SHP77 treated with DMSO at 0.1 percent for 48 hours (cell line): ENCODE data around the gene ARHGEF10L.
A peak's percentile ranks its signal among the peaks of the same experiment; 100 is the strongest.

ENCODE experiments used
- DNase-seq: peaks from one replicate; lab custom pipeline; 2025; lab: John Stamatoyannopoulos, UW

Gene ARHGEF10L

DNA sequence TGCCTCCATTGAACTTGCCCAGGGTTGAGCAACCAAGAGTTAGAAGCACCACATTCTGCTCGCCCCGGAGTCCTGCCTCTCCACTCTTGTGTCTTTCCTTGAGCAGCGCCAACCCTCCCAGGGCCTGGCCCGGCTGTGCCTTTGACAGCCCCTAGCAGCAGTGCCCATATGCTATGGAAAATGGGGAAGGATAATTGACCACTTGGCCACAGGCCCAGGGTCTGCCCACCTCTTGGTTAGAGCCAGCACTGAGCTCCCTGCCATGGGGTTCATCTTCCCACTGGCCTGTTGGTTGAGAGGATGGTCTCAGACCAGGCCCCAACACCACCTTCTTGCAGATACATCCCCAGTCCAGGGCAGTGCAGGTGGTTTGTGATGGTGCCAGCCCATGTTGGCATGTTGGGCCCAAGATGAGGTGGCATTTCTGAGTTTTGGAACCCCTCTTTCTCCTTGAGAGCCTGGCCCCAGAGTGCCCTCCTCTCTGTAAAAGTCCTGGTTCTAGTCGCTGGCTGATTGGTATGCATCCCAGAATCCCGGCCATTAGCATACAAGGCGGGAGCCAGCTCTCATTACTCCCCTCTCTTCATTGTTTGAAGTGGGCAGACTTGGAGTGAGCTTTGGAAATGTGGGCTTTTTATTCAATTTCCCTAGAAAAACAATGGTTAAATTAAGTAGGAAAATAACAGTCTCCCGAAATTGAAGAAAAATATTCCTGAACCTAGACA, 7.6 kb downstream of the ARHGEF10L start:
- DNase-seq = no peak

DNA sequence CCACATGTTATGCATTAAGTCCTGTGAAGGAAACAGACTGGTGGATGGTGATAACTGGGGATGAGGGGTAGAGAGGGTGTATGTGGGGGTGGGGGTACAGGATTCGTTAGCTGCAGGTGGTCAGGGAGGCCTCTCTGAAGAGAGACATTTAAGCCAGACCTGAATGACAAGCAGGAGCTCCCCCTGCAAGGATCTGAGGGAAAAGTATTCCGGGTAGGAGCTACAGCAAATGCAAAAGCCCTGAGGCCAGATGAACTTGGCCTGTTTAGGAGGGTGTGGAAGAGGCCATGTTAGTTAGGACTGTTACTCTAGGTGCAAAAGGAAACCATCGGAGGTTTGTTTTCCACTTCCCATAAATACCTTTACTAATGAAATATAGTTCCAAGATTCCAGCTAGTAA, 9.9 kb downstream of the ARHGEF10L start:
- no peak for DNase-seq

DNA sequence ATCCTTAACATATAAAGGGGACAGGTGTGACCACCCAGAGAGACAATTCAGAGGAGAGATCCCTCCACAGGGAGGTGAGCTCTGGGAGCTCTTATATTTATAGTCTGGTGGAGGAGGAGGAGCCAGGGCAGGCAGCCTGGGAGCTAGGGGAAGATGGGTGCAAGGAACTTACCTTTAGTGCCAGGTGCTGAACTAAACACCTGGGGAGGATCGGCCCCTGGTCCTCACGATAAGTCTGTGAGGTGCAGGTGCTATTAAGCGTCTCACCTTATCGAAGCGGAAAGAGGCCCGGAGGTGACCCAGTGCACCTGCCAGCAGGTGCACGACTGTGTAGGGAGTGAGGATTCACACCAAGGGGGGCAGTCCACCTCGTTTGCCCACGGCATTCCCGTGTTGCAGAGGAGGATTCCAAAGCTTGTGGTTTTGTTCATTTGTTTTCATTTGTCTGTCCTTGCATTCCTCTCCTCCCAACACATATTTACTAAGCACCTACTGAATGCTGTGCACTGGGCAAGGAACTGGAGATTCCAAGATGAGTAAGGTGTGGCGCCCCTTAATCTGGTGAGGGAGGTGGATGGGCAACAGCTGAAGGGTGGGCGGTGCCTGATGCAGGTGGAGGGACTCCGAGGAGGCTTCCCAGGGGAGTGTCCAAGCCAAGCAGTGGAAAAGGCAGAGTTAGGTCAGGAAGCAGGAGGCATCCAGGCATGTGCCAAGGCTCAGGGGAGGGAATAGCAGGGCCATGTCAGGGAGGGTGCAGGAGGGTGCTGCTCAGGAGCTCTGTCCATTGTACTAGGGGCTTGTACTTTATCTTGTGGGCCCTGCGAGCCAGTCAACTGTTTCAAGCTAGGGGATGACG, 11.5 kb downstream of the ARHGEF10L start:
- no peak for DNase-seq

DNA sequence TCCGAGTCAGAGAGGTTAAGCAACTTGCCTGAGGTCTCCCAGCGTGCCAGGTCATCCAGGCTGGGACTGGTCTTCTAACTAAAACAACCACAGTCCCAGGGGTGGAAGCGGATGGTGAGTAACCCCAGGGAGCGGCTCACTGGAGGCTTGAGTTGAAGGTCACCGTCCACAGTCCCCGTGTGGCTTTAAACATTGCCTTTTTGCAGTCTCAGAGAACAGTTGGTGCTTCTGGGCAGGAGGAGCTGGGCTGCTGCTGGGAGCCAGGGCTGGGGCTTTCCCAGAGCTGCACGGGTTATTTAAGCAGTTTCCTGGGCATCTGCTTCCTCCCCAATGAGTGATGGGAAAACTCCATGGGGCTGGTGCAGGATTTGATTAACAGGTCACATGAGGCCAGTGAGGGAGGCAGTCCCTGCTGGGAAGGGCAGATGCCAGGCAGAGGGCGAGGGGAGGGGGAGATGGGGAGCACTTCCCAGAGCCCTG, 12.3 kb downstream of the ARHGEF10L start:
- peak; percentile 30 for DNase-seq

DNA sequence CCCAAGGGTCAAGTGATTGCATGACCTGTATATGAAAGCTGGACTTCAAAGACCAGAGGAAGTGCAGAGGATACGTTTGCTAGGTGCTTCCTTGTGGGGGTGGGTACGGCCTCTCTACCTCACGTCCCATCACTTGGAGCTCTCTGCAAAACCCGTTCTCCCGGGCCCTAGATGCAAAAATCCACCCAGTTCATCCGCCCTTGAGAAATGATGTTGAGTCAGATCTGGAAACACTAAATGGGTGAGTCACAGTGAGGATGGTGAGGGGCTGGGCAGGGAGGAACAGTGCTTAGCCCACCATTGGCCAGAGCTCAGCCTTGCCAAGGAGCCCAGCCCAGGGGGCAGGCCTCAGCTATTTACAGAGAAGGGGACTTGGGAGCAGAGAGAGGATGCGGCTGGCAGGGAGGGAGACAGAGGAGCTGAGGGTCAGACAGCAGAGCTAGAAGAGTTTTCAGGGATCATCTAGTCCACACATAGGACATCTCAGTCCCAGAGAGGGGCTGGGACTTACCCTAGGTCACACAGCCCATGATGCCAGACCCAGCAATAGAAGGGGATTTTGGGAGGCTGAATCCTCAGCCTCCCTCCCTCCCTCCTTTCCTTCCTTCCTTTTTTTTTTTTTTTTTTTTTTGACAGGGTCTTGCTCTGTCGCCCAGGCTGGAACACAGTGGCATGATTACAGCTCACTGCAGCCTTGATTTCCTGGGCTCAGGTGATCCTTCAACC, 14.6 kb downstream of the ARHGEF10L start:
- no peak for DNase-seq

DNA sequence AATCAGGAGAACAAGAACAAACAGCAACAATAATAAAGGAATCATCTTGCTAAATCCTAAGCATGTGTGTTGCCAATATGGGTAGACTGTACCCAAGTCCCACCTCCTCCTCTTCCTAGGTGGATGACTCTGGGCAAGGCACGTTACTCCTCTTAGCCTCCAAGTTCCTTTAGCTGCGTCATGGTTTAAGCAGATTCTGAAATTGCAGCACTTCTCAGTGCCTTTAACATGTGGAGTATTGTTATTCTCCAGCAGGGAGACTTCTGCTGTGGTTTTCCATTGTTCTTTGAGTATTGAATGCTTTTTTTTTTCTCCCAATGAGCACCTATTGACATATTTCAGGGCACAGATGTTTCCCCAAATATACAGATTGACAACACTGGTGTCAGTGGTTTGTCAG, 15.5 kb downstream of the ARHGEF10L start:
- no peak for DNase-seq

DNA sequence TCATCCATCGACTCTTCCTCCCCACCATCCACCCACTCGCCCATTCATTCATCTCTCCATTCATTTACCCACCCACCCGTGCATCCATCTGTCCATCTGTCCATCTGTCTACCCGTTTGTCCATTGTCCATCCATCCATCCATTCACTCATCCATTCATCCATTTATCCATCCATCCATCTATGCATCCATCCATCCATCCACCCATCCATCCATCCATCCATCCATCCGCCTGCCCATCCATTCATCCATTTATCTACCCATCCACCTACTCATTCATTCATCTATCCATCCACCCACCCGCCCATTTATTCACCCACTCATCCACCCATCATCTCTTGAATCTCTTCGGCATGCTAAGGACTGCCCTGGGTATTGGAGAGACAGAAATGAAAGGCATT, 18.5 kb downstream of the ARHGEF10L start:
- no peak for DNase-seq

DNA sequence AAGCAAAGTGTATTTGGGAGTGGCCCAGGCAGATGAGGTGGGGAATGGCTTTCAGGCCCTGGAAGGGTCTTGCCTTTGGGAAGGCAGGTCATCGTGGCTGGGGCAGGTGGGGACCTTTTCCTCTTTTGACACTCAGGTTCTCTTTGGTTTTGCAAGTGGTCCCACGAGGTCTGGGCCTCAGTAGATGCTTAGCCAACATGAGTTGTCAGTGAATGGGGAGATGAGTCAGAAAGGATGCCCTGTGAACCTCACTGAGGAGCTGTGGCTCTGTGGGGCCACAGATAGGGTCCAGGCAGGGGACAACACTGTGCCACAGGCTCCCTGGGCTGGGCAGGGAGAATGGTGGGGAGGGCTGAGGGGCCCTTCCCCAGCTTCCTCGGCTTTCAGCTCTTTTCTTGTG, 19.0 kb downstream of the ARHGEF10L start:
- DNase-seq = no peak

DNA sequence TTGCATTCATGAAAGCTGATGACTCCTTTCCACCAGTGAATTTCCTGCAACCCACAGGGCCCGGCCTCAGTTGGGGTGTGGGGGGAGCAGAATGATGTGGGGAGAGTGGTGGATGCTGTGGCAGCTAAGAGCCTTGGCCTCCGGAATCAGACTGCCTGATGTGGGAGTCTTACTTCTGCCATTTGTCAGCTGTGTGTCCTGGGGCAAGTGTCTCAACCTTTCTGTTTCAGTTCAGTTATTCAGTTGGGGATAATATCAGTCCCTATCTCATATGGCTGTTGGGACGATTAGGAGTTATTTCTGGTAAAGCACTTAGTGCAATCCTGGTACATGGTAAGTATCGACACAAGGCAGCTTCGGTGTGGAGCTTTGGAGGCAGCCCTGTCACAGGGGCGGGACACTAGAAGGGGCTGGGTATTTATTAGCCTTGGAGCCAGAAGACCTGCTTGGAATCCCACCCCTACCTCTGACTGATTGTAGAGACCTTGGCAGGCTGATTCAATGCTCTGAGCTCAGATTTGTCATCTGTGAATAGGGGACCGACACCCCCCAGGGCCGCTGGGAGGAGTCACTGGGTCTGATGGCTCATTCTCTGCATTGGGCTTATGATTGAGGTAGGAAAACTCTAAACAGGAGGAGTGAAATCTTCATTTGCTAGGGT, 19.6 kb downstream of the ARHGEF10L start:
- no peak for DNase-seq

DNA sequence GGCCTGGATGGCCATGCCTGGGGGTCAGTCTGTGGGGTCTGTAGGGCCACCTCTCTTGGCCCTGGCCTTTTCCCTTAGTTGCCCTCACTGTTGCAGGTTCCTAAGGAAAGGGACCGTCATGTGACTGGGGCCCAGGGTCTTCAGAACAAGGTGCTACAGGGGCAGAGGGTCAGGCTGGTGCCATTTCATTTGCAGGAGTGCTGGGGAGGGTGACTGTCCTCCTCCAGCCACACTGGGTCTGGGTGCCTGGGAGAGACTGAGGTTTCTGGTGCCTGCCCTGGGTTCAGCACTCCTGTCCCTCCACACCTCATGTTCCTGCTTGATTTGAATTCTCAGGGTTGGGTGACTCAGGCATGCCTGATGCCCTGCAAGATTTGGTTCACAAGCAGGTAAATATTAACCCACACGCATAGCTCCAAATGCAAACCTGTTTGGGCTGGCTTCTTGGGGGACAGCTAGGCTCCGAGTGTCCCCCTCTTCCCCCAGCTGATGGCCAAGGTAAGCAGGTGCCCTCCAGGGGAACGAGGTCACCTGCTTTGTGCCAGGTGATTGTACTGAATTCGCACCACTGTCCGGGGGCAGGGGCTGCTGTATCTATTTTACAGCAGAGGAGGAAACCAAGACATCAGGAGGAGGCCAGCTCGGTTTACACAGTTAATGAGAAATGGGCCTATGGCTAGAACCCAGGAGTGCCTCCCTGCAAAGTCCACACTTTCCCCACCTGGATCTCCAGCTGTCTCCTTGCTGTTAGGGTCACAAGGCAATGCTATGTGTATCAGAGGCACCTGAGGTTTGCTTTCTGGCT, 20.3 kb downstream of the ARHGEF10L start:
- no peak for DNase-seq

DNA sequence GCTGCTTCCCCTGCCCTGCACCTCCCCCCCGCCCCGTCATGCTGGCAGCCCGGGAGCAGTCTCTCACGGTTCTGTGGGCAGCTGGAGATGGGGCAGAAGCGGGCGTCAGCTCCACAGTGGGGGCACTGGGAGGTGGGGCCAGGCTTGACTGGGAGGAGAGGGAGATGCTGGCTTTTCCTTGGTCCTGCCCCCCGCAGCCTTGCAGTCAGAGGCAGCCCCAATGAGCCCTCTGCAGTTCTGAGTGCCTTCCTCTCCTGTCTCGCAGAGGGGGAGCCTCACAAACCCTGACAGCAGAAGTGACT, 21.7 kb downstream of the ARHGEF10L start:
- no peak for DNase-seq

DNA sequence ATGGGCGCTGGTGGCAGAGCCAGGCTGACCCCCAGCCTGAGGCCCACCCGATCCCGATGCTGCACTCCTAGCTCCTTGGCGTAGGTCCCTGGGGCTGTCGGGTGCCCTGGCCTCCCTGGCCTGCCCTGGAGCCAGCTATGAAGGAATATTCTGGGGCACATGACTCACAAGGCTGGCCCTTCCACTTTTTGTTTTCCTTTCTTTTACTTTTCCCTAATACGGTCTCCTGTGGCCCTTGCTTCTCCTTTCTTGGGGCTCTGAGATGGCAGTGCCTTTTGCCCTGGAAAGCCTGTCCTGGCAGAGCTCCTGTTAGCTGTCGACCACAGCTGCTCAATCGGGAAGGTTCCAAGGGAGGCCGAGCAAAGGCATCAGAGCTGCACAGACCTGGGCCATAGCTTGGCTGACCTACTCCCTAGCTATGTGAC, 22.1 kb downstream of the ARHGEF10L start:
- no peak for DNase-seq

DNA sequence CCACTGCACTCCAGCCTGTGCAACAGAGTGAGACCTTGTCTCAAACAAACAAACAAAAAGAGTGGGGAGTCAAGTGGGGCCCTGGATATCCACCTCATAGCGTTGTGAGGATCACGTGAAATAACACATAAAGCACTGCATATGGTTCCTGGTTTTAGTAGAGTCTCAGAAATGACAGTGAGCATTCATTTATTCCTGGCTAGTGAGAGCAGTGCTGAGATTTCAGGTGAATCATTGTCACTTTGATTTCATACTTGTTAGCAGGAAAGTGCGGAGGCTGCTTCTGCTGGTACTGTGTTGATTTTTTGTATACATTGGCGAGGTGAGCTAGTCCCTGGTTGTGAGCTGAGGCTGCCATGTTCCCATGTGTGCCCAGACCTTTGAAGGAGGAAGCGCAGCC, 22.9 kb downstream of the ARHGEF10L start:
- no peak for DNase-seq

DNA sequence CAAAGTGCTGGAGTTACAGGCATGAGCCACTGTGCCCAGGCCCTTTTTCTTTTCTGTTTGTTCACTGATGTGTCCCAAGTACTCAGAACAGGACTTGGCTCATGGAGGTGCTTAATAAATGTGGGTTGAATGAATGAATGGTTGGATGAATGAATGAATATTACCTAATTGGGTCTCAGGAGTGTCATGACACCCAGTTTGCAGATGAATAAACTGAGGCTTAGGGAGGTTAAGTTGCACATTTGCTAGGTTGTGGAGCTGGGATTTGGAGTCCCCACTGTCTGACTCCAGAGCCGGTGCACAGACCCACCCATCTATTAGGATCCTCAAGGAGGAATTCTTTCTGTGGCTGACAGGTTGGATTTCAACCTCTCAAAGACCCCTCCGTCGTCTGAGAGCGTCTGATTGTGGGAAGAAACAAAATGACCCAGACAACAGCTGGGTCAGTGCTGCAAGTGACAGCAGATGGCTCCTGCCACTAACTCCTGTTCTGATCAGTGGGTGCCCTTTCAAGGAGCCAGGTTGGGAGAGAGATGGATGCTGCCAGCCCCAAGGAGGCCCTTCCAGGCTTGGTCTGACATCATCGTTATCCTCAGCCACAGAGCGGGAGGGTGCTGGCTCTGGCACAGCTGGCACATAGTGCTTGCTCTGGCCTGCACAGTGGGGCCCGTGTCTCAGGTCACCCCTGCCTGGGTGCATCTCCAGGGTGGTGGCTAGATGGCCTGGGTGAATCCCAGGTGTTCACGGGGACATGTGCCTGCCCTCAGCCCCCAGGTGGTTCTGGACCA, 24.2 kb downstream of the ARHGEF10L start:
- no peak for DNase-seq

DNA sequence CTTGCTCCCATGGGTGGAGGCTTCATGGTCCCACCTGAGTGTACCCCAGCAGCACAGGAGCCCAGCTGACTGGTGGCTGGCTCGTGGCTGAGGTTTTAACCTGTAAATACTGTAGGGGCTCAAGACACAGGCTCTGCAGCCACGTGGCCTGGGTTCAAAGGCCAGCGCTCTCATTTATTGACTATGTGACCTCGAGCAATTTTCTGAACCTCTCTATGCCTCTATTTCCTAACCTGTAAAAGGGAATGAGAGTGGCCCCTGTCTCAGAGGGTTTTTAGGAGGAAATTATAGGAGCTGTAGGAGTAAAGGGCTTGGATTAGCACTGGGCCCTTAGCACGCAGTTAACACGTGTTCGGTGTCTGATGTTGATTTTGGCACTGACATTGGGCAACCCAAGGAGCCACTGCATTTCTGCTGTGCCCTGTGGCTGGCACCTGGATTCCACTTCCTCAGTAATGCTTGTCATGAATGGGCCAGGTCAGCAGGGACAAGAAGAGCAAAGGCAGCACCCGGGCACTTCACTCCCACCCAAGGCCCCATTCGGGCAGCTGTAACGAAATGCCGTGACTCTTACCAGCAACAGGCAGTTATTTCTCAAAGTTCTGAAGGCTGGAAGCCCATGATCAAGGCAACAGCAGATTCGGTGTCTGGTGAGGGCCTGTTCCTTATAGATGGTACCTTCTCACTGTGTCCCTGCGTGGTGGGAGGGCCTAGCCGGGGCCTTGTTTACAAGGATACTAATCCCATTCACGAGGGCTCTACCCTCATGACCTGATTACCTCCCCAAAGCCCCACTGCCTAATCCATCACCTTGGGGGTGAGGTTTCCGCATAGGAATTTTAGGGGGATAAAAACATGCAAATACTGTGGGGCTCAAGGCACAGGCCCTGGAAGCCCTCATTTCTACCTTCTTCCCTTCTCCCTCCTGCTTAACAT, 25.2 kb downstream of the ARHGEF10L start:
- peak; percentile 20 for DNase-seq

DNA sequence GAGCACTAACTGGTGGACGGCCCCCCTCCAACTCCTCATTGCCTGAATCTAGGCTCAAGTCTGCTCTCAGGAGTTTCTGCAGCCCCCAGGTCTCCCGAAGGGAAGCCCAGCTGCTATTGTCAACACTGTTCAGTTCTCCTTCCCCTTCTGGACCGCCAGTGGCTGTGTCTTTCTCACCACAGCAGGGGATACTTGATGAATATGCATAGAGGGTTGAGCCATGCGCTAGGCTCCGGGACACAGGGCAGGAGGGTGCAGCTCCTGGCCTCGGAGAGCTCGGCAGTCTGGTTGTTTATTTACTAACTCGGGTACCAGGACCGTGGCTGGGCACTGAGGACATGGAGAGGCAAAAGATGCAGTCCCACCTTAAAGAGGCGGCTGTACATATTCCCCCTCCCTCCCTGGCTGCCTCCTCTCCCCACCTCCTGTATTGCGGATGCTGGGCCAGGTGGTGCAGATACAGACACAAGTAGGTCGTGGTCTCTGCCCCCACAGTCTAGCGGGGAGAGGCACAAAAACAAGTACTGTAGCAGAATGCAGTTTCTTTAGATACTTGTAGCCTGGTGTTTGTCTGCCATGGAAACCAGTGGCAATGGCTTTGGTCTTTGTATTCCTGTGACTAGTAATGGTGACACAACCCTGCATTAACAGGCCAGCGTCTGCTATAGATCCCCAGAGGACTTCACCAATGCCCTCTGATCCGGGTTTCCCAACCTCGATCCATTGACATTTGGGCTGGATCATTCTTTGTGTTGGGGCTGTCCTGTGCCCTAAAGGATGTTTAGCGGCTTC, 26.2 kb downstream of the ARHGEF10L start:
- DNase-seq = no peak

DNA sequence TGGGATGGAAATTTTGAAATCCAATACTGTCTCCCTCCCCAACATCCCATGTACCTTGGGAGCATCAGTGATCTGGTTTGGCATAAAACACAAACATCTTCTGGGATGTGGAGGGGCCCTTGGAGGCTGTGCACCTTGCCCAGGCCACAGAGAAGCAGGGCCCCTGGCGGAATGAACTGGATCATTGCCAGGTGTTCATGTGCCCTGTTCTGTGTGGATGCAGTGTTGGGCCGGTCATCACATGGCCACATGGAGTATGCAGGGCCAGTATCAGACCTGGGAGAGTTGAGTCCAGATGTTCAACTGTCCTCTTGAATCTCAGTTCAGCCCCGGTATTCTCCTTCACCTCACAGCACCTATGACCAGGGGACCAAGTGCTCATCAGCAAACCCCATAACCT, 26.9 kb downstream of the ARHGEF10L start:
- no peak for DNase-seq

DNA sequence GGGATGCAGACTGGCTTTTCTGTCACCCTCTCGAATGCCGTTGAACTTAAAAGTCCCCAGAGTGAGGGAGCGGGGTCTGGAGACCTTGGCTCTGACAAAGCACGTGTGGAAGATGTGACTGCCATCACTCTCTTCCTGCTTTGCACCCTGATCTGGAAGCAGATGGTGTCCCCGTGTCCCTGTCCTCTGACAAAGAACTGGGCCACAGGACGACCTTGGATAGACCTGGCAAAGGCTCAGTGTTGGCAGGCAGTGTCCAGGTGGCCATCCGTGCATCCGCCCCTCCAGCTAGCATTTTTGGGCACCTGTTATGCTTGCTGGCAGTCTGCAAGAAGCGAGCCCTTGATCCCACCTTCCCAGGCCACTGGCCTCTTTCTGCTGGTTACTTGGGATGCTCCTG, 27.4 kb downstream of the ARHGEF10L start:
- DNase-seq = no peak

DNA sequence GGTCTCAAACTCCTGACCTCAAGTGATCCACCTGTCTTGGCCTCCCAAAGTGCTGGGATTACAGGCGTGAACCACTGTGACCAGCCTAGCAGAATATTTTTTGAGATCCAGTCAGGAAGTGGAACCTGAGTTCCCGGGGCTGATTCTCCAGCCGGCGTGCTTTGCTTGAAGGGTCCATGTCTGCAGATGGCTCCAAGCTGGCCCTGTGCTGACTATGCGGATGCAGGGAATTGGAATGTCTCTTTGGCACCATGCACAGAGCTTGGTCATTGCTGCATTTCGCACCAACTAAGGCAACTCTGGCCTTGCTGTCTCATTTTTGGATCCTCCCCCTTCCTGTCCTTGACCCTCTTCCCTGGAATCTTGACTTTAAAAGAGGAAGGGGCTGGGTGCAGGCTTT, 28.1 kb downstream of the ARHGEF10L start:
- no peak for DNase-seq
